Muscle of back (tissue), 11 donors: ENCODE measurements around the gene ZMYM2. TPM values are rescaled to one million over a fixed set of nuclear protein-coding genes. Genes with fewer than 3 reads are reported as not detected.
A peak's percentile ranks its signal among the peaks of the same experiment; 100 is the strongest.

Experiments used
- DNase-seq, 3 donors: peaks; one replicate each; pipeline versions ENCODE4 v3.0.0 to v3.0.0-alpha.2; 2013
- polyA plus RNA-seq, 10 donors: library from polyadenylated mRNA; unstranded; fragments of 120-200 nt; gene quantifications; one replicate each; pipeline ENCODE4 v1.2.1, GENCODE V29; 2013; ENCODE audit not compliant: insufficient read length in 10 of 10

The ZMYM2 gene
- polyA plus RNA-seq, 10 donors = 37.2 to 75.3 (median 53.4) TPM

DNA sequence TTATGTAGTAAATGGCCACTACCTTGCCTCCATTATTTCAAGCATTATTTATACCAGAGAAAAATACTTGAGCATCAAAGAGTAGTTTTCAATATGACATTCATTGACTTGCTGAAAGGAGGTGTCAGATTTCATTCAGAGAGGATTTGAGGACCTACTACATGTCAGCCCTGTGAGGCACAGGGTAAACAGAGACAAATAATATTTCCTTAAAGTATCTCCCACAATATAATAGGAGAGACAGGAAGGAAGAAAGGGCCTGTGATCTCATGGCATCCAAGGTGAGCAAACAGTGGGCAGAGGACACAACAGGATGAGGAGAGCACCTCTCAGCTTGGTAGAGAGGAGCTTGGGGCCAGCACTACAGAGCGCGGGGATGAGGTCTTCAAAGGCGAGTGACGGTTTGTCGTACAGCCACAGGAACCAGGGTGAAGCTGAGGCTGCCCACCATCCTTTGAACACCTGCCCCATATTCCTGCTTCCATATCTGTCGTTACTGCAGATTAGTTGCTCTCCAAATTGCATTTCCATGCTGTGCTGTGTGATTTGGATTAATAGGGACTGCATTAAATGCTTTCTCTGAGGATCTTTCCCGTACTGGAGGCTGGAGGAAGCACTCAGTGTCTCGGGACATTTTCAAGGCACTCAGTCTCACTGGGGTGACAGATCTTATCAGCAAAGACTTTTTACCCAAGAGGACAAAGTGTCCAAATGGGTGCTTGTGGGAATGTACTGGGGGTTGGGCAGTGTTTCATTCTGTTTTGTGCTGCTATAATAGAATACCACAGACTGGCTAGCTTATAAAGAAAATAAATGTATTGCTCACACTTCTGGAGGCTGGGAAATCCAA is 143.2 kb downstream of the ZMYM2 start:
- DNase-seq = no peak

GRCh38 chr13:20102525-20103180 is 144.1 kb downstream of the ZMYM2 start:
- DNase-seq = no peak

- no peak for DNase-seq
Observed at GRCh38 chr13:20105161-20105689, 146.7 kb downstream of the ZMYM2 start.

- no peak for DNase-seq
Observed at GRCh38 chr13:20106742-20107141, 148.2 kb downstream of the ZMYM2 start.

DNA sequence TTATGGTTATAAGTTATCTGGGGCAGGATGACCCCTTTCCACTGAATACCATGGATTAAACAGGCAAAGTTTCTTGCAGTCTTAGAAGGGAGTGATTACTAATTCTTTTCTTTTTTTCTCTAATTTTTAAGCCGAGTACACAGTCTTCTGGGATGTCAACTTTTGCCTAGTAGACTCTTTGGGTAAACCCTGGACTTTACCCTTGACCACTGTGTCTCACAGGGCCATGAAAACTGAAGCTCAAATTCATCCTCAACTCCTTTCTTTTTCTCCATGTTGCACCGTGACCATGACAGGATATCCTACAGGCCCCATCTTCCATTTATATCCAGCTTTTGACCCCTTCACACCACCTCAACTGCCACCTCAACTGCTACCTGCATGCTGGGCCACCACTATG is 150.5 kb downstream of the ZMYM2 start:
- DNase-seq = no peak

- DNase-seq = no peak
Observed at GRCh38 chr13:20114066-20114610, 155.6 kb downstream of the ZMYM2 start.

- no peak for DNase-seq
Observed at GRCh38 chr13:20116213-20116612, 157.7 kb downstream of the ZMYM2 start.

GRCh38 chr13:20118268-20119140 is 160.0 kb downstream of the ZMYM2 start:
- peak; percentile 35 to 83 (median 64) for DNase-seq

- DNase-seq = peak in 1 of 3 donors; percentile 21
Observed at GRCh38 chr13:20119960-20120359, 161.4 kb downstream of the ZMYM2 start.

DNA sequence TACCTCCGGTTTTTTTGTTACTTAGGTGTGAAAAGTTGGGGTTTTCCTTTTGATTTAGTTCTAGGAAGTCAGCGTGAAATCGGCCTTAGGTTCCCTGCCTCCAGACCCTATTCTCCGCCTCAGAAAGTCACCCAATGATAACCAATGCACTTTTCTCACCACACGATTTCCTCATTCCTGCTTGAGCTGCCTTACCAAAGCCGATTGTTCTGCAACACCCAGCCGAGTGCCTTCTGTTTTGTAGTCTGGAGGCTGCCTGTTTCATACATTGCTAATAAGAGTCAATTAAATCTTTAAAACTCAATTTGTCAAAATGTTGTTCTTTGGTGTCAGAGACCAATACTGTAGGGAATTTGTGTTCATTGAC is 162.6 kb downstream of the ZMYM2 start:
- no peak for DNase-seq

- no peak for DNase-seq
Observed at GRCh38 chr13:20124303-20124702, 165.8 kb downstream of the ZMYM2 start.

- DNase-seq = peak in 1 of 3 donors; percentile 33
Observed at GRCh38 chr13:20125129-20125782, 166.7 kb downstream of the ZMYM2 start.

GRCh38 chr13:20125783-20126165 is 167.2 kb downstream of the ZMYM2 start:
- no peak for DNase-seq

- no peak for DNase-seq
Observed at GRCh38 chr13:20126541-20127261, 168.2 kb downstream of the ZMYM2 start.

DNA sequence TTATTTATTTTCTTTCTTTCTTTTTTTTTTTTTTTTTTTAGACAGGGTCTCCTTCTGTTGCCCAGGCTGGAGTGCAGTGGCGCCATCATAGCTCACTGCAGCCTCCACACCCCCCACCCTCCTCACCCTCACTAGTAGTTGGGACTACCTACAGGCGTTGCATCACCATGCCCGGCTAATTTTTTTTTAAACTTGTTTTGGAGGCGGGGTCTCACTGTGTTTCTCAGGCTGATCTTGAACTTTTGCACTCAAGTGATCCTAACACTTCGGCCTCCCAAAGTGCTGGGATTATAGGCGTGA is 168.7 kb downstream of the ZMYM2 start:
- DNase-seq = peak in 1 of 3 donors; percentile 27

DNA sequence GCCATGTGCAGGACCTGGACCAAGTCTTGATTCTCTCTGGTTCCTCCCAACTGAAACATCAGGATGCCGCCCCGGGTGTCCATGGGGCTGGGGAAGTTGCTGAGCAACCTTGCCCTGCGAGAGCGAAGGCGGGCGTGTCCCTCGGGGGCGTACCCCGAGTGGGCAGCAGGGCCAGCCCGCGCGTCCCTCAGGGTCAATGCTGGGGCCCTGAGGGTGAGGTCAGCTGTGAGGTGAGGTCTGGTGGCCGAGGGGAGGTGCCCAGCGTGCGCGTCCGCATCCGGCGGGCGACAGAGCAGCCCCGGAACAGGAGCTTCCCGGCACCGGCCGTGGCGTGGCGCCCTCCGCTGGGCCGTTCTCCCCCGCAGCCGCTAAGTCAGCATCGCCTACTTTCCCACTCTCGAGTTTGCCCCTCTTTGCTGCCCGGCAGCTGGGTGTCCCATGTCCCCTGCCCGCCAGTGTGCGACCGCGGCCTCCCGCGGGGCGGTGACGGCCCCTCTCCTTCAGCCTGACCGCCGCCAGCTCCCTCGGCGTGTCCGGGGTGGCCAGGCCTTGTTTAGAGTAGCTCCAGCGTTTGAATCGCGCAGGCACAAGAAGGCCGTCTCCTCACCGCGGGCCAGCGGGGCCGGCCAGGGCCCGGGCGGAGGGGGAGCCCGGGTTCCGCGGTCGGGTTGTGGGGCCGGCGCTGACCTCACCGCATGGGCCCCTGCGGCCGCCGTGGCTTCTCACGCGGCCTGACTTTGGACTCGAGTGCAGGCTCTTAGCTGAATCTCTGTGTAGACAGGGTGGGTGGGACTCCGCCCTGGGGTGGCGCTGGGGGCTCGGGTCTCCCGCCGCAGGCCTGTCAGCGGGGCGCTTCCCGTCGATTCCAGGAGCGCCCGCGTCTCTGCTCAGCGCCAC is 169.3 kb downstream of the ZMYM2 start:
- peak; percentile 44 to 92 (median 71) for DNase-seq

- peak in 1 of 3 donors; percentile 53 for DNase-seq
Observed at GRCh38 chr13:20128459-20128931, 170.0 kb downstream of the ZMYM2 start.

DNA sequence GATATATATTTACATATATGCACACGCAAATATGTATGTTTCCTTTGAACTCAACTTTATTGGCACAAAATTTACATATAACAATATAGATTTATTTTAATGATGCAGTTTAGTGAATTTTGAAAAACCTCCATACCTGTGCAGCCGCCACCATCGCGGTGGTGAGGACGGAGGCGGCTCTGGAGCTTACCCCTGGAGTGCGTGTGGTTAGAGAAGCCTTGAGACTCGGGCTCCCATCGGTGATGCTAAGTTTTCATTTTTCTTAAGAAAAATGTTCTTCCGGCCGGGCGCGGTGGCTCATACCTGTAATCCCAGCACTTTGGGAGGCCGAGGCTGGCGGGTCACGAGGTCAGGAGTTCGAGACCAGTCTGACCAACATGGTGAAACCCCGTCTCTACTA is 170.5 kb downstream of the ZMYM2 start:
- DNase-seq = no peak

DNA sequence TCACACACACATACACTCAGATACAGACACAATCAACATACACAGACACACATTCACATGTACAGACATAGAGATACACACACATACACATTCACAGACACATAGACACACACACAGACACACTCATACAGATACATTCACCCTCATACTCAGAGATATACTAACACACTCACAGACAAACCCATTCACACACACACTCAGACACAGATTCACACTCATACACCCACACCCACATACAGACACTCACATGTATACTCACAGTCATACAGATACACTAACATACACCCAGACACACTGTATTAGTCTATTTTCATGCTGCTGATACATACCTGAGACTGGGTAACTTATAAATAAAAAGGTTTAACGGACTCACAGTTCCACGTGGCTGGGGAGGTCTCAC is 171.5 kb downstream of the ZMYM2 start:
- no peak for DNase-seq
